Adrenal gland (tissue), 5 donors: ENCODE results near the gene HEXIM2.
A peak's percentile ranks its signal among the peaks of the same experiment; 100 is the strongest.

Experiments
- POLR2A ChIP-seq, 2 donors: fragments of 450-650 bp; IDR thresholded peaks; one replicate each; pipeline ENCODE4 v1.6.1; 2017; ENCODE audit warnings: antibody characterized with exemption in 2 of 2, mild to moderate bottlenecking in 2 of 2, moderate library complexity in 1 of 2
- TF ChIP-seq, protein P1 (sequence below), 6 experiments: fragments of 450-650 bp in 4 of 6; fragments of 200-600 bp in 2 of 6; sonication (generic) in 1 of 6; IDR thresholded peaks; 1 replicate in 5 of 6; 2 replicates in 1 of 6; pipeline versions ENCODE4 v1.5.1 to v1.8.0; 2016 to 2021; ENCODE audit warnings: antibody characterized with exemption in 6 of 6, mild to moderate bottlenecking in 2 of 6, moderate library complexity in 1 of 6
- donor health status: DM: no; HTN: no; CAD: no.

DNA sequence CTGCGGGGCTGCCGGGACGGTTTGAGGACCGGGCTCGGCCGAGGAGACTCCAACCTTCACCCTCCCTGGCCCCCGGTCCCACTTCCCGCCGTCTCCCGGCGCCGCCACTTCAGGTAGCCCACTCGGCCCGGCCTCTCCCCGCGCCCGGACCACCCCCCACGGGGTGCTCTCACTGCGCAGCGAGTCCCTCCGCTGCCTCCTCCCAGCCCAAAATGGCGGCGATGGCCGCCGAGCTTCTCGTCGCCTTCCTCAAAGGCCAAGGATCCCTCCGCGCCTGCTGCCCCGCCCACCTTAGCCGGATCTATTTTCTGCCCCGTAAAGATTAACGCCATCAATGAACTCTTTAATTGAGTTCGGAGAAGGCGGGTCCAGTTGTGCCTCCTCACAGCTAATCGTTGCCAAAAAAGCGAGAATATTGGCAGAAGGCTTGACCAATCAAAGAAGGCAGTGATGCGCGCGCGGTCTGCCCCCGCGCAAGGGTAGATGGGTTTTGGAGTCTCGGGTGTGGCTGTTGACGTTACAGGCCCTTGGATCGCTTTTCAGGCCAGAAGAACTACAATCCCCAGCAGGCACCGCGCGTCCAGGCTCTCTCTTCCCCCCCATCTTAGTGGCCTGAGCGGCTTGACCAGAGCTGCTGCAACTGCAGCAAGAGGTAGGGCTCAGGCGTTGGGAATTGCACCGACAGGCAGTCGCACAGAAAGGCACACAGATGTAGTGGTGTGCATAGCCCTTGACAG, at the start of gene HEXIM2:
- TF ChIP-seq, protein P1, sequence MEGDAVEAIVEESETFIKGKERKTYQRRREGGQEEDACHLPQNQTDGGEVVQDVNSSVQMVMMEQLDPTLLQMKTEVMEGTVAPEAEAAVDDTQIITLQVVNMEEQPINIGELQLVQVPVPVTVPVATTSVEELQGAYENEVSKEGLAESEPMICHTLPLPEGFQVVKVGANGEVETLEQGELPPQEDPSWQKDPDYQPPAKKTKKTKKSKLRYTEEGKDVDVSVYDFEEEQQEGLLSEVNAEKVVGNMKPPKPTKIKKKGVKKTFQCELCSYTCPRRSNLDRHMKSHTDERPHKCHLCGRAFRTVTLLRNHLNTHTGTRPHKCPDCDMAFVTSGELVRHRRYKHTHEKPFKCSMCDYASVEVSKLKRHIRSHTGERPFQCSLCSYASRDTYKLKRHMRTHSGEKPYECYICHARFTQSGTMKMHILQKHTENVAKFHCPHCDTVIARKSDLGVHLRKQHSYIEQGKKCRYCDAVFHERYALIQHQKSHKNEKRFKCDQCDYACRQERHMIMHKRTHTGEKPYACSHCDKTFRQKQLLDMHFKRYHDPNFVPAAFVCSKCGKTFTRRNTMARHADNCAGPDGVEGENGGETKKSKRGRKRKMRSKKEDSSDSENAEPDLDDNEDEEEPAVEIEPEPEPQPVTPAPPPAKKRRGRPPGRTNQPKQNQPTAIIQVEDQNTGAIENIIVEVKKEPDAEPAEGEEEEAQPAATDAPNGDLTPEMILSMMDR (IDR thresholded peaks at IDR 0.05): peak in 1 of 6 experiments; percentile 17
- peak; percentile 75 to 94 for TF ChIP-seq POLR2A (IDR thresholded peaks at IDR 0.05)
